Endothelial cell of umbilical vein (primary cell): ENCODE data around the gene LCE2A.

ENCODE experiments used
- EZH2 ChIP-seq: IDR thresholded peaks from 2 replicates; pipeline ENCODE4 v1.6.1; 2012; ENCODE audit warnings: borderline replicate concordance, low read depth, mild to moderate bottlenecking, moderate library complexity, low read length, inconsistent platforms; ENCODE audit not compliant: severe bottlenecking
- FOS ChIP-seq: IDR thresholded peaks from 2 replicates; pipeline ENCODE4 v1.6.1; 2011; ENCODE audit warnings: mild to moderate bottlenecking, low read length, moderate library complexity, borderline replicate concordance; ENCODE audit not compliant: insufficient read depth
- JUN ChIP-seq: IDR thresholded peaks from 2 replicates; pipeline ENCODE4 v1.6.1; 2011; ENCODE audit warnings: borderline replicate concordance, low read depth; ENCODE audit not compliant: insufficient read length, insufficient read depth
- MAX ChIP-seq: IDR thresholded peaks from 2 replicates; pipeline ENCODE4 v1.6.1; 2011; ENCODE audit not compliant: insufficient read depth, insufficient read length
- MYC ChIP-seq: IDR thresholded peaks from one replicate; pipeline ENCODE4 v1.6.1; 2011; ENCODE audit warnings: mild to moderate bottlenecking, low read depth, low read length
- POLR2A ChIP-seq: IDR thresholded peaks from 2 replicates; pipeline ENCODE4 v1.6.1; 2012; ENCODE audit warnings: low read depth, mild to moderate bottlenecking, control low read depth, low read length
- POLR2AphosphoS5 ChIP-seq: IDR thresholded peaks from 2 replicates; pipeline ENCODE4 v1.6.1; 2012; ENCODE audit warnings: low read depth, mild to moderate bottlenecking, control low read depth, low read length, moderate library complexity; ENCODE audit not compliant: insufficient read depth
- TF ChIP-seq, protein P1 (sequence below), 2 donors: IDR thresholded peaks; 1 replicate in 1 of 2; 2 replicates in 1 of 2; pipeline ENCODE4 v1.5.1; 2011; ENCODE audit warnings: low read length in 2 of 2, mild to moderate bottlenecking in 2 of 2, moderate library complexity in 2 of 2, control low read depth in 1 of 2, inconsistent platforms in 1 of 2, low read depth in 1 of 2; ENCODE audit not compliant: insufficient read depth in 1 of 2; ENCODE audit errors: extremely low read depth in 1 of 2

- TF ChIP-seq, protein P1, sequence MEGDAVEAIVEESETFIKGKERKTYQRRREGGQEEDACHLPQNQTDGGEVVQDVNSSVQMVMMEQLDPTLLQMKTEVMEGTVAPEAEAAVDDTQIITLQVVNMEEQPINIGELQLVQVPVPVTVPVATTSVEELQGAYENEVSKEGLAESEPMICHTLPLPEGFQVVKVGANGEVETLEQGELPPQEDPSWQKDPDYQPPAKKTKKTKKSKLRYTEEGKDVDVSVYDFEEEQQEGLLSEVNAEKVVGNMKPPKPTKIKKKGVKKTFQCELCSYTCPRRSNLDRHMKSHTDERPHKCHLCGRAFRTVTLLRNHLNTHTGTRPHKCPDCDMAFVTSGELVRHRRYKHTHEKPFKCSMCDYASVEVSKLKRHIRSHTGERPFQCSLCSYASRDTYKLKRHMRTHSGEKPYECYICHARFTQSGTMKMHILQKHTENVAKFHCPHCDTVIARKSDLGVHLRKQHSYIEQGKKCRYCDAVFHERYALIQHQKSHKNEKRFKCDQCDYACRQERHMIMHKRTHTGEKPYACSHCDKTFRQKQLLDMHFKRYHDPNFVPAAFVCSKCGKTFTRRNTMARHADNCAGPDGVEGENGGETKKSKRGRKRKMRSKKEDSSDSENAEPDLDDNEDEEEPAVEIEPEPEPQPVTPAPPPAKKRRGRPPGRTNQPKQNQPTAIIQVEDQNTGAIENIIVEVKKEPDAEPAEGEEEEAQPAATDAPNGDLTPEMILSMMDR (IDR thresholded peaks at IDR 0.05; ENCODE audit: extremely low read depth in 1 of 2, insufficient read depth in 1 of 2, low read depth in 1 of 2, low read length in 2 of 2): no peak
- no peak for TF ChIP-seq POLR2AphosphoS5
- TF ChIP-seq MYC: no peak
- no peak for TF ChIP-seq EZH2
- TF ChIP-seq POLR2A: no peak
- TF ChIP-seq FOS: no peak
- TF ChIP-seq MAX: no peak
- no peak for TF ChIP-seq JUN
Measured at GRCh38 chr1:152679459-152679858, 18.7 kb upstream of the LCE2A start.
